ENCODE results near the gene SULT1A3. TPM values are rescaled to one million over a fixed set of nuclear protein-coding genes. Genes with fewer than 3 reads are reported as not detected.
"Not testable (repeated sequence)": the region's sequence is repeated elsewhere in the genome, so short reads cannot be mapped to it uniquely, and the experiment has no call there.

Gene SULT1A3
- total RNA-seq, 1 experiment from 2014 or later, result 21.5 TPM

GRCh38 chr16:30169416-30169815 lies 29.6 kb upstream of the SULT1A3 start:
- no CpG with 5 or more reads among the region's 38 CpGs for WGBS (ENCODE audit: extremely low coverage, insufficient read length, low lambda C conversion rate)
- not testable (repeated sequence) for H3K4me3 Mint-ChIP-seq; H3K18ac ChIP-seq (ENCODE audit: insufficient read length, low read depth, low read length); H2AFZ ChIP-seq (ENCODE audit: low read length); H2BK12ac ChIP-seq (ENCODE audit: insufficient read length, low read depth, low read length); H3K9ac ChIP-seq (ENCODE audit: extremely low read depth, insufficient read length, low read length); H2BK20ac ChIP-seq (ENCODE audit: low read depth, low read length, poor library complexity, severe bottlenecking); H3K36me3 Mint-ChIP-seq (ENCODE audit: insufficient read depth in 1 of 3, low read depth in 3 of 3); H3K4ac ChIP-seq (ENCODE audit: low read depth, low read length); H3T11ph ChIP-seq (ENCODE audit: low read length); H3K9me3 ChIP-seq (ENCODE audit: control insufficient read depth, low read depth, low read length); H2AK5ac ChIP-seq (ENCODE audit: insufficient read length, low read length); H3K27ac ChIP-seq (ENCODE audit: insufficient read length, low read depth, low read length); H3K27me3 Mint-ChIP-seq (ENCODE audit: low read depth); H2BK15ac ChIP-seq (ENCODE audit: low read depth, low read length); H4K5ac ChIP-seq (ENCODE audit: insufficient read length, low read depth, low read length); H3K56ac ChIP-seq (ENCODE audit: insufficient read length, low read depth, low read length); H3K4me1 Mint-ChIP-seq; H3K4me2 ChIP-seq (ENCODE audit: insufficient read depth, insufficient read length, low read length); DNase-seq; H2BK5ac ChIP-seq (ENCODE audit: insufficient read length, low read length); H3K9me3 Mint-ChIP-seq; H4K91ac ChIP-seq (ENCODE audit: insufficient read length, low read depth, low read length); H3K27me3 ChIP-seq (ENCODE audit: insufficient read depth, low read length); H4K20me1 ChIP-seq (ENCODE audit: control insufficient read depth, insufficient read depth, insufficient read length); H3K14ac ChIP-seq (ENCODE audit: insufficient read depth, low read length); H3K4me1 ChIP-seq (ENCODE audit: insufficient read depth, low read length); H3K23ac ChIP-seq (ENCODE audit: insufficient read length, low read depth, low read length); H2BK120ac ChIP-seq (ENCODE audit: low read depth, low read length, poor library complexity, severe bottlenecking); H3K27ac Mint-ChIP-seq; H3K79me2 ChIP-seq (ENCODE audit: insufficient read depth, low read length); H3K79me1 ChIP-seq (ENCODE audit: insufficient read depth, low read depth, low read length, poor library complexity, severe bottlenecking); H3K23me2 ChIP-seq (ENCODE audit: insufficient read length, low read depth, low read length, poor library complexity, severe bottlenecking); H4K8ac ChIP-seq (replicated peaks; ENCODE audit: insufficient read length, low read depth, low read length)

DNA sequence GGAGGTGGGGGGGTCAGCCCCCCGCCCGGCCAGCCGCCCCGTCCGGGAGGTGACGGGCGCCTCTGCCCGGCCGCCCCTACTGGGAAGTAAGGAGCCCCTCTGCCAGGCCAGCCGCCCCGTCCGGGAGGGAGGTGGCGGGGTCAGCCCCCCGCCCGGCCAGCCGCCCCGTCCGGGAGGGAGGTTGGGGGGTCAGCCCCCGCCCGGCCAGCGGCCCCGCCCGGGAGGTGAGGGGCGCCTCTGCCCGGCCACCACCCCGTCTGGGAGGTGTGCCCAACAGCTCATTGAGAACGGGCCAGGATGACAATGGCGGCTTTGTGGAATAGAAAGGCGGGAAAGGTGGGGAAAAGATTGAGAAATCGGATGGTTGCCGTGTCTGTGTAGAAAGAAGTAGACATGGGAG lies 28.9 kb upstream of the SULT1A3 start:
- not testable (repeated sequence) for DNase-seq; H2AK5ac ChIP-seq (ENCODE audit: insufficient read length, low read length); H3K4me3 Mint-ChIP-seq; H3K27me3 ChIP-seq (ENCODE audit: insufficient read depth, low read length); H2BK120ac ChIP-seq (ENCODE audit: low read depth, low read length, poor library complexity, severe bottlenecking); H3K9me3 ChIP-seq (ENCODE audit: control insufficient read depth, low read depth, low read length); H3K56ac ChIP-seq (ENCODE audit: insufficient read length, low read depth, low read length); H3K79me1 ChIP-seq (ENCODE audit: insufficient read depth, low read depth, low read length, poor library complexity, severe bottlenecking); H3K9ac ChIP-seq (ENCODE audit: extremely low read depth, insufficient read length, low read length); H3K4me1 Mint-ChIP-seq; H3T11ph ChIP-seq (ENCODE audit: low read length); H3K23me2 ChIP-seq (ENCODE audit: insufficient read length, low read depth, low read length, poor library complexity, severe bottlenecking); H3K4ac ChIP-seq (ENCODE audit: low read depth, low read length); H3K14ac ChIP-seq (ENCODE audit: insufficient read depth, low read length); H3K27me3 Mint-ChIP-seq (ENCODE audit: low read depth); H3K23ac ChIP-seq (ENCODE audit: insufficient read length, low read depth, low read length); H3K9me3 Mint-ChIP-seq; H2BK15ac ChIP-seq (ENCODE audit: low read depth, low read length); H3K27ac ChIP-seq (ENCODE audit: insufficient read length, low read depth, low read length); H4K8ac ChIP-seq (replicated peaks; ENCODE audit: insufficient read length, low read depth, low read length); H3K18ac ChIP-seq (ENCODE audit: insufficient read length, low read depth, low read length); H2BK5ac ChIP-seq (ENCODE audit: insufficient read length, low read length); H4K91ac ChIP-seq (ENCODE audit: insufficient read length, low read depth, low read length); H2BK12ac ChIP-seq (ENCODE audit: insufficient read length, low read depth, low read length); H3K4me2 ChIP-seq (ENCODE audit: insufficient read depth, insufficient read length, low read length); H2BK20ac ChIP-seq (ENCODE audit: low read depth, low read length, poor library complexity, severe bottlenecking); H3K79me2 ChIP-seq (ENCODE audit: insufficient read depth, low read length); H3K36me3 Mint-ChIP-seq (ENCODE audit: insufficient read depth in 1 of 3, low read depth in 3 of 3); H4K5ac ChIP-seq (ENCODE audit: insufficient read length, low read depth, low read length); H3K27ac Mint-ChIP-seq; H3K4me1 ChIP-seq (ENCODE audit: insufficient read depth, low read length); H4K20me1 ChIP-seq (ENCODE audit: control insufficient read depth, insufficient read depth, insufficient read length); H2AFZ ChIP-seq (ENCODE audit: low read length)
- WGBS (ENCODE audit: extremely low coverage, insufficient read length, low lambda C conversion rate), result no CpG with 5 or more reads among the region's 31 CpGs
